Cardiac fibroblast (primary cell): Measurements from ENCODE around the gene UTS2R.
A peak's percentile ranks its signal among the peaks of the same experiment; 100 is the strongest.

ENCODE experiments used
- DNase-seq, 2 donors: peaks; one replicate each; pipeline versions ENCODE4 v3.0.0 to v3.0.0-alpha.2; 2010; ENCODE audit warnings: low read depth in 2 of 2
- H3K4me3 ChIP-seq, 2 donors: replicated peaks in 1 of 2; 1 replicate in 1 of 2; 2 replicates in 1 of 2; pipeline ENCODE4 v1.5.1; 2011; ENCODE audit warnings: low read depth in 2 of 2, low read length in 2 of 2, mild to moderate bottlenecking in 2 of 2, moderate library complexity in 1 of 2
- CTCF ChIP-seq: IDR thresholded peaks from one replicate; pipeline ENCODE4 v1.5.1; 2011; ENCODE audit warnings: low read depth, mild to moderate bottlenecking, low read length, inconsistent platforms

UTS2R gene

DNA sequence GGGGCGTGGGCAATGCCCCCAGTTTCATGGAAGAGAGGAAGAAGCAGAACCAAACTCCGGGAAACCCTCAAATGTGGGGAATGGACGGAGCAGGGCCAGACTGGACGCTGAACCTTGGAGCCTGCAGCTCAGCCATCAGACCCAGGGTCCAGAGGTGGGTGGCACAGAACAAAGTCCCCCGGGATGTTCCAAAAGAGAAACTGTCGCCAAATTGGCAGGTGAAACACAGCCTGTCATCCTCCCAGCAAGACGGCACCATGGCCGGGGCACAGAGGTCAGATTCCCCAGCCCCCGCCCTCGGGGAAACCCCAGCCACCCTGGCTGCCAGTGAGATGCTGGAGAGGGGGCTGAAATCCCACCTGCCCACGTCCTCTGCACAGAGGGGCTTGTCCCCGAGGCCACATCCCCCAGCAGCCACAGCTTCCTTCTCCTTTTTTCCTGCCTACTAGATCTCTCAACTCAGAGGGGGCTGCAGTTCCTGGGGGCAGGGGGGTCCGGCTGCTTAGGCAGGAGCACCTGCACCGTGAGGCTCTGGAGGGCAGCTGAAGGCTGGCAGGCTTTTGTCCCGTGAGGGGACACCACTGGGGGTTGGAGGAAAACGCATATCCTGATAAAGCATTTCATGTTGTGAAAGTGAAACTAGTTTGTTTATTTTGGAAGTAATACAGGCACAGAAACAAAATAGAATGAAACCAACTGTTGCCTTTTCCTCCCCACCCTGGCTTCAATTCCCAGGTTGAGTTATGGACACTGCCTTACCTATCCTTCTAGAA is 36.8 kb upstream of the UTS2R start:
- TF ChIP-seq CTCF = no peak
- DNase-seq = peak; percentile 19 to 29
- peak overlapping the region; percentile 17 to 41 for H3K4me3 ChIP-seq

- peak; percentile 65 to 76 for DNase-seq
- TF ChIP-seq CTCF = no peak
- peak overlapping the region; percentile 8 to 26 for H3K4me3 ChIP-seq
Measured at GRCh38 chr17:82338858-82339633, 32.5 kb upstream of the UTS2R start.

- no peak for TF ChIP-seq CTCF
- DNase-seq = no peak
Measured at GRCh38 chr17:82339634-82340580, 31.7 kb upstream of the UTS2R start.

DNA sequence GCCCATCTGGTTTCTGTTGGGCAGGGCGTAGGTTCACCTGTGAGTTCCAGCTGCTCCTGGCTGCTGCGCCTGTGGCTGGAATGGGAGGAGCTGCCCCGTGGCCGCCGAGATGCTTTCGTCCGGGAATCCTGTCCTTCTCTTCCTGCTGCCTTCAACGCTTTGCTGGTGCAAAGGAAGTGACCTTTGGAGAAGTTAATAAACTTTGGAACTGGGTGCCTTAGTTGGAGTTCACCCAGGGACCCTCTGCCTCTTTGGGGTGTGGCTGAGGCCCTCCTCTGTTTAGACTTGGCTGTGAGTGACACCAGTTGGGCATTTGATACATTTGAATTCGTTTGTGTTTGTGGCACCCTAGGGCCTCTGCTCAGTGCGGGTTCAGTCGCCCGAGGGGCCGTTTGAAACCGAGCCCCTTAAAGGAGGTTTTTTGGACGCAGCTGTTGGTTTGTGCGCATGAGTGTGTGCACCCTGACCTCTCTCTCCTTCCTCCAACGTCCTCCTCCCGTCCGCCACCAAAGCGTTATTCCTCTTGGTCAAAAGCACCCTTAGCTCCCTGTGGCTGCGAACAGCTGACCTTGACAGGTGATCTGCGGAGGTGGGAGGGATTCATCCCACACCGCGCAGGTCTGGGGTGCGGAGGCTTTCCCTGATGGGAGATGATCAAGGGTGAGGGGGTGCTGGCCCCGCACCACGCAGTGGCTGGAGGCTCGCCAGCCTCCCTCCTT is 29.0 kb upstream of the UTS2R start:
- TF ChIP-seq CTCF = no peak
- no peak for DNase-seq
- H3K4me3 ChIP-seq = no peak overlapping the region

More at GRCh38 chr17:82339634-82340580, 31.7 kb upstream of the UTS2R start:
- H3K4me3 ChIP-seq = peak overlapping the region; percentile 8 to 26

GRCh38 chr17:82343560-82343959 is 28.0 kb upstream of the UTS2R start:
- no peak for DNase-seq
- no peak overlapping the region for H3K4me3 ChIP-seq
- no peak for TF ChIP-seq CTCF
